ENCODE data around the gene KYAT1. TPM values are rescaled to one million over a fixed set of nuclear protein-coding genes. Genes with fewer than 3 reads are reported as not detected.

The KYAT1 gene
- total RNA-seq, 1 experiment from 2014 or later = 14.6 TPM

DNA sequence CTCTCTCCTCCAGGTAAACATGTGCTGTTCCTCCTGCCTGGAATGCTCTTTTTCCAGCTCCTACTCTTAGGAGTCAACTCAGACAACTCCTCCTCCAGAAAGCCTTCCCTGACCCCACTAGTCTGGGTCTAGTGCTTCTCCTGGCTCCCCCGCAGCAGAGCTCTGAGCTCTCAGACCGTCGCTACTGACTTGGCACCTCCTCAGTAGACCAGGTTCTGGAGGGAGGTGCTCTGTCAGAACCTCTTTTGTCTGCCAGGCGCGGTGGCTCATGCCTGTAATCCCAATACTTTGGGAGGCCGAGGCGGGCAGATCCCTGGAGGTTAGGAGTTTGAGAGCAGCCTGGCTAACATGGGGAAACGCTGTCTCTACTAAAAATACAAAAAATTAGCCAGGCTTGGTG, 3.6 kb upstream of the KYAT1 start:
- no peak overlapping the region for H2BK15ac ChIP-seq (ENCODE audit: low read depth, low read length)
- H2BK120ac ChIP-seq (ENCODE audit: low read depth, low read length, poor library complexity, severe bottlenecking) = no peak overlapping the region
- H3K9ac ChIP-seq (ENCODE audit: extremely low read depth, insufficient read length, low read length) = no peak overlapping the region
- H2AK5ac ChIP-seq (ENCODE audit: insufficient read length, low read length) = no peak overlapping the region
- no peak overlapping the region for H2AFZ ChIP-seq (ENCODE audit: low read length)
- TF ChIP-seq, protein P1, sequence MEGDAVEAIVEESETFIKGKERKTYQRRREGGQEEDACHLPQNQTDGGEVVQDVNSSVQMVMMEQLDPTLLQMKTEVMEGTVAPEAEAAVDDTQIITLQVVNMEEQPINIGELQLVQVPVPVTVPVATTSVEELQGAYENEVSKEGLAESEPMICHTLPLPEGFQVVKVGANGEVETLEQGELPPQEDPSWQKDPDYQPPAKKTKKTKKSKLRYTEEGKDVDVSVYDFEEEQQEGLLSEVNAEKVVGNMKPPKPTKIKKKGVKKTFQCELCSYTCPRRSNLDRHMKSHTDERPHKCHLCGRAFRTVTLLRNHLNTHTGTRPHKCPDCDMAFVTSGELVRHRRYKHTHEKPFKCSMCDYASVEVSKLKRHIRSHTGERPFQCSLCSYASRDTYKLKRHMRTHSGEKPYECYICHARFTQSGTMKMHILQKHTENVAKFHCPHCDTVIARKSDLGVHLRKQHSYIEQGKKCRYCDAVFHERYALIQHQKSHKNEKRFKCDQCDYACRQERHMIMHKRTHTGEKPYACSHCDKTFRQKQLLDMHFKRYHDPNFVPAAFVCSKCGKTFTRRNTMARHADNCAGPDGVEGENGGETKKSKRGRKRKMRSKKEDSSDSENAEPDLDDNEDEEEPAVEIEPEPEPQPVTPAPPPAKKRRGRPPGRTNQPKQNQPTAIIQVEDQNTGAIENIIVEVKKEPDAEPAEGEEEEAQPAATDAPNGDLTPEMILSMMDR (conservative IDR thresholded peaks at IDR 0.05) = no peak
- H3K36me3 Mint-ChIP-seq (ENCODE audit: insufficient read depth in 1 of 3, low read depth in 3 of 3) = peaks cover 33 to 54% (median 38%) of the 10 kb centered on the region in 3 experiments
- H3K27me3 Mint-ChIP-seq (ENCODE audit: low read depth) = peaks cover 2% of the 10 kb centered on the region; the same call in 1 of the 2 replicates
- no CpG with 5 or more reads among the region's 8 CpGs for WGBS (ENCODE audit: extremely low coverage, insufficient read length, low lambda C conversion rate)
- H3K4me3 Mint-ChIP-seq = peak overlapping the region in 1 of 2 experiments; percentile 51; a peak in 3 of 5 replicates
- no peak overlapping the region for H3T11ph ChIP-seq (ENCODE audit: low read length)
- no peaks in the 10 kb centered on the region for H3K9me3 Mint-ChIP-seq
- H3K27me3 ChIP-seq (ENCODE audit: insufficient read depth, low read length) = no peaks in the 10 kb centered on the region
- DNase-seq = no peak
- peaks cover 39 to 46% of the 10 kb centered on the region in 2 experiments for H3K4me1 Mint-ChIP-seq
- H3K4ac ChIP-seq (ENCODE audit: low read depth, low read length) = no peak overlapping the region
- no peak overlapping the region for H3K14ac ChIP-seq (ENCODE audit: insufficient read depth, low read length)
- no peaks in the 10 kb centered on the region for H3K9me3 ChIP-seq (ENCODE audit: control insufficient read depth, low read depth, low read length)
- no peak overlapping the region for H2BK12ac ChIP-seq (ENCODE audit: insufficient read length, low read depth, low read length)
- H3K79me1 ChIP-seq (ENCODE audit: insufficient read depth, low read depth, low read length, poor library complexity, severe bottlenecking) = peaks cover 4% of the 10 kb centered on the region
- H3K18ac ChIP-seq (ENCODE audit: insufficient read length, low read depth, low read length) = no peak overlapping the region
- H3K27ac ChIP-seq (ENCODE audit: insufficient read length, low read depth, low read length) = no peak overlapping the region
- no peak overlapping the region for H3K4me2 ChIP-seq (ENCODE audit: insufficient read depth, insufficient read length, low read length)
- no peak overlapping the region for H2BK5ac ChIP-seq (ENCODE audit: insufficient read length, low read length)
- H3K56ac ChIP-seq (ENCODE audit: insufficient read length, low read depth, low read length) = no peak overlapping the region
- H4K5ac ChIP-seq (ENCODE audit: insufficient read length, low read depth, low read length) = no peak overlapping the region
- H4K20me1 ChIP-seq (ENCODE audit: control insufficient read depth, insufficient read depth, insufficient read length) = no peaks in the 10 kb centered on the region
- H3K79me2 ChIP-seq (ENCODE audit: insufficient read depth, low read length) = peaks cover 39% of the 10 kb centered on the region; the same call in 1 of the 2 replicates
- peaks cover 12% of the 10 kb centered on the region; the same call in 1 of the 2 replicates for H3K4me1 ChIP-seq (ENCODE audit: insufficient read depth, low read length)
- peaks cover 11% of the 10 kb centered on the region for H3K23me2 ChIP-seq (ENCODE audit: insufficient read length, low read depth, low read length, poor library complexity, severe bottlenecking)
- no peak overlapping the region for H4K91ac ChIP-seq (ENCODE audit: insufficient read length, low read depth, low read length)
- no peak overlapping the region for H4K8ac ChIP-seq (replicated peaks; ENCODE audit: insufficient read length, low read depth, low read length)
- peak overlapping the region in 2 of 3 experiments; percentile 78 to 85; a peak in 6 of 7 replicates for H3K27ac Mint-ChIP-seq
- no peak overlapping the region for H2BK20ac ChIP-seq (ENCODE audit: low read depth, low read length, poor library complexity, severe bottlenecking)
- H3K23ac ChIP-seq (ENCODE audit: insufficient read length, low read depth, low read length) = no peak overlapping the region
